ENCODE measurements around the gene ANKRD11. TPM values are rescaled to one million over a fixed set of nuclear protein-coding genes. Genes with fewer than 3 reads are reported as not detected.

The ANKRD11 gene
- 55.6 and 72.8 TPM in 2 replicates for total RNA-seq

DNA sequence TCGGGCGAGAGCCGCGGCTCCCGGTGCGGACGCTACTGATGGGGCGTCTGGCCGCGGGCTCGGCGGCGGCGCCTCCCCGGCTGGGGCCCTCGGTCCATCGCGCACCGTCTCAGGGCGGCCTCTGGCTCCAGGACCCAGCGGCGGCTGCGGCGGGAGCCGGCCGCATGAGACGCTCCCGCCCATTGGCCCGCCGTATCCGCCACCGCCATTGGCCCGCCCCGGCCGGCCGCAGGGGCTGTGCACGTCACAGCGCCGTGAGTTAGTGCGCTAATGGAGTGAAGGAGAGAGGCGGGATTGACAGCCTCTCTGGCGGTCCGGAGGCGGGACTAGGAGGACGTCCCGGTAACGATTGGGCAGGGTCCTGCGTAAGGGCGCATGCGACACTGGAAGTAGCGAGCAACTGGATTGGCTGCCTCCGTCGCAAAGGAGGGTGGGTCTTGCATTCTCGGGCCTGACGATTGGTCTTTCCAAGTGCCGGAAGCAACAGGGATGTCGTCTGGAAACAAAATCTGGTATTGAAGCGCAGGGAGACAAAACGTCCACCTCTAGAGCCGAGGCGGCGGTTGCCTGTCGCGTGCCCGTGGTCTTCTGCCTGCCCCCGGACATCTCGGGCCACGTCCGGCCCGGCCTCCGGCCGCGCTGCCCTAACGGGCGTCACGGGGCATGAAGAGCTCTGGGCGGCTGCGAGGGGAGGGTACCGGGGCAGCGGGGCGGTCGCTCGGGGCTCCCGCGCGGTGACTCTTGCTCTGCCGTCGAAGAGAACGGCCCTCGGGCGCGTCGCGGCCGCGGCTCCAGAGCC, at the start of gene ANKRD11:
ANKRD11 (minus strand) TSS at position 123 of the 799 bp plus-strand sequence. CDS start 173,542 bp downstream, outside the sequence.

DNA sequence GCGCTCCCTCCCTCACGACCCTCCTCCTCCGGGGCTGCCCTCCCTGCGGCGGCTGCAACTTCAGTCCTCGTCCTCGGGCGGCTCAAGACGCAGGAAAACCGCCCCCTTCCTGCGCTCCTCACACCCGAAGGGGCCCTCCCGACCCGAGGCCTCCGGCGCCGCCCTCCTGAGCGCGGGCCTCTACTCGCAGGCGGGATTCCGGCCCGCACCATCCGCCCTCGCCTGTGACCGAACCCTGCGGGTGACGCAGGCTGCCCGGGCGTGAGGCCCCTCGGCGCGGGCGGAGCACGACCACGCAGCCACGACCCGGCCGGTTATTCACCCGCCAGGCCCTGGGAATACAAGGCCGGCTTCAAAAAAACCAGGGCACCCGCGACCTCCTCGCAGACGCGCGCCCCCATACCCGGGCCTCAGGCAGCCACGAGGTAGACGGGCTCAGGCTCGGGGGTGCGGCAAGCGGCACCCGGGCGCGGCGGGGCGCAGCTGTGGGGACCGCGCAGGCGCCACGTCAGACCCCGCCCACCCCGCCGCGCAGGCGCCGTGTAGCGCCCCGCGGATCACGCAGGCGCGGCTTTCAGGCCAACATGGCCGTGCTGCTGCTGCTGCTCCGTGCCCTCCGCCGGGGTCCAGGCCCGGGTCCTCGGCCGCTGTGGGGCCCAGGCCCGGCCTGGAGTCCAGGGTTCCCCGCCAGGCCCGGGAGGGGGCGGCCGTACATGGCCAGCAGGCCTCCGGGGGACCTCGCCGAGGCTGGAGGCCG, 17.7 kb upstream of the ANKRD11 start, which contains the start of gene SPG7:
SPG7 (plus strand) TSS at position 570 of the 757 bp plus-strand sequence; CDS start at position 585, 15 bp downstream.

Other genes starting within 250 kb of the ANKRD11 start
- gene SPG7, start 17.8 kb upstream of the ANKRD11 start, total RNA-seq = 144 and 177 TPM in 2 replicates
- gene RPL13, start 70.1 kb upstream of the ANKRD11 start, total RNA-seq = 9,942 and 10,591 TPM in 2 replicates
- 28.4 and 48.7 TPM in 2 replicates for gene CPNE7, start 85.2 kb upstream of the ANKRD11 start, total RNA-seq
- 0.13 TPM in 1 of 2 replicates, not detected in the other for gene DPEP1, start 123.1 kb upstream of the ANKRD11 start, total RNA-seq
- 99.0 and 119 TPM in 2 replicates for gene CHMP1A, start 167.1 kb upstream of the ANKRD11 start, total RNA-seq
- 2.9 and 4.7 TPM in 2 replicates for gene SPATA33, start 167.3 kb upstream of the ANKRD11 start, total RNA-seq
- gene CDK10, start 196.1 kb upstream of the ANKRD11 start, total RNA-seq = 38.7 and 45.4 TPM in 2 replicates
- 12.9 and 15.8 TPM in 2 replicates for gene SPATA2L, start 211.1 kb upstream of the ANKRD11 start, total RNA-seq
- gene VPS9D1, start 230.3 kb upstream of the ANKRD11 start, total RNA-seq = 5.1 and 5.9 TPM in 2 replicates
- gene ZNF276, start 231.0 kb upstream of the ANKRD11 start, total RNA-seq = 15.3 and 23.1 TPM in 2 replicates